ENCODE data around the gene TMEM38B. TPM values are rescaled to one million over a fixed set of nuclear protein-coding genes. Genes with fewer than 3 reads are reported as not detected.

Gene TMEM38B, protein sequence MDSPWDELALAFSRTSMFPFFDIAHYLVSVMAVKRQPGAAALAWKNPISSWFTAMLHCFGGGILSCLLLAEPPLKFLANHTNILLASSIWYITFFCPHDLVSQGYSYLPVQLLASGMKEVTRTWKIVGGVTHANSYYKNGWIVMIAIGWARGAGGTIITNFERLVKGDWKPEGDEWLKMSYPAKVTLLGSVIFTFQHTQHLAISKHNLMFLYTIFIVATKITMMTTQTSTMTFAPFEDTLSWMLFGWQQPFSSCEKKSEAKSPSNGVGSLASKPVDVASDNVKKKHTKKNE
- 4.1 TPM for total RNA-seq

DNA sequence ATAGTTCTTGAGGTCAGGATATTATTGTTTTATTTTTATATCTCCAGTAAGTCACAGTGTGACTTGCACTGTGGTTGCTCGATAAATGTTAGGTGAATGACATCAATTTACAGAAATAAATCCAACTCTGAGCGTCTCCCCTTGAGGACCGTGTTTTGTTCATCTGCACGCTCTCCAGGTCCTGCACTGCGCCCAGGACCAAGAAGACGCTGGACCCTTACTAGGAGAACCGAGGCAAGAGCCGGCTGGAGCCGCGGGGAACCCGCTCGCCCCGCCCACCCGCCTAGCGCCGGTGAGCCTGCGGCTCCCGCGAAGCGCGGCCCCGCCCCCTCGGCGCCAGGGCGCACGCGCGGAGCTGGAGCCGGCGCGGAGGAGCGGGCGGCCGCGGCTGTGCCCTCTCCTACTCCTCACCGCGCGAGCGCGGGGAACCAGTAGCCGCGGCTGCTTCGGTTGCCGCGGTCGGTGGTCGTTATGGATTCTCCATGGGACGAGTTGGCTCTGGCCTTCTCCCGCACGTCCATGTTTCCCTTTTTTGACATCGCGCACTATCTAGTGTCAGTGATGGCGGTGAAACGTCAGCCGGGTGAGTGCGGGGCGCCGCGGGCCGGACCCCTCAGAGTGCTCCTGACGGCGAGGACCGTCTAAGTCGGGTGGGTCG lies at the start of gene TMEM38B:
Gene TMEM38B (plus strand): TSS at position 352 of the 658 bp plus-strand sequence. CDS start 120 bp downstream, at position 472.
- ATAC-seq, result peak; percentile 96

DNA sequence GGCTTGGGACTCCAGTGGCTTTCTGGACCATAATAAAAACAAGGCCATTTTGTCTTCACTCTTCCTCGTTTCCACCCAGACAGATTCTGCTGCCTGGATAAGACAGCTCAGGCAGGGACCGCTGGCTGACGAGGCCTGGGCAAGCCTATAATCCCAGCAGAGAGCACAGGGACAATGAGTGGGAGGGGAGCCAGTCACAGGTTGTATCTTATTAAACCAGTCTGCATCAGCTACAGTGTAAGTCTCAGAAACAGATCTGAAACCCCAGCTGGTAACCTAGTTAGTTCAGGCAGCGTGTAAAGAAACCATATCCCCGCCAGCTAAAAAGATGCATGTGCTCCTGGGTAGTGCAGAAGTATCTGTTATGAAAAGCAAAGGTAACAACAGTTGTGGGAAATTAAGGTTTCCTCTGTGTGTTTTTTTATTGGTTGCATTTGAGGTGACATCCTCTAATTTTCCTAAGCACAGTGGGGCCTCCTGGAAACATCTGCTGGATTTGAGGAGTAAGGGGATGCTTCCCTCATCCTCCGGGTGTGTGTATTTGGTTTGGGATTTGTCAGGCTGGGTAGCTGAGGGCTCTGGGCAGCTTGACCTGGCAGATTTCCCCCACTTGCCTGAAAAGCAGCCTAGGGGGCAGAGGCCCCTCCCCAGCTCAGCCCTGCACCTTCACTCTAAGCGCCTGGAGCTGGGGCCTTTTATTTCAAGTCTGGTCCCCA lies 47.3 kb upstream of the TMEM38B start:
- no peak for ATAC-seq

DNA sequence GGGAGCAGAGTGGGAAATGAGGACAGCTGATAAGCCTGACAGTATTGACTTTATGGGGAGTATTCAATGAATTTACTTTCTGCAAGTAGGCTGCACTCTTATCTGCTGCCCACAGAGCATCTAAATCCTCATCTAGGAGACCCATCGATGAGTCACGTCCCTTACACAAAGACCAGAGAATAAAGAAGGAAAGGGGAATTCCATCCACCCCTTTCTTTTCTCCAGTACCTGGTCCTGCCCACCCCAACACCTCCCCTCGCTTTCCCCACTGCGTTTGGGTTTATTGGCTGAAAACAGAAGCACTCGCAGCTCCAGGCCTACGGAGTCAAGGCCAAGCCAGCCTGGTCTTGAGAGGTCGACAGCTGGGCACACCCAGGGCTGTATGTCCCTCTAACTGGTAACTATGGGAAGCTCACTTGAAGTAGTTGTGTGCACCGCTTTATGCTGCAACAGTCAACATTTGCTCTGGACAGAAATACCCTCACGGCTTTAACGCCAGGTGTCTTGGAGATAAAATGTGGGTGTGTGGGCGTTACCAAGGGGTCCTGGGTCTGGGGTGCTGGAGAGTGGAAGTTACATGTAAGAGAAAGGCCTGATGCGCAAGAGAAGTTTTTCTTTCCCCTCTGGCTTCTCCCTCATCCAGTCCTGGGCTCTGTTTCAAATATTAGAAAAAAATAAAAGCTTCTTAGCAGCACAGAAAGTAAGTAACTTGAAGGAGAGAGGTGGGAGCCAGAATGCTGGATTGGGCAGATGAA lies 46.6 kb upstream of the TMEM38B start:
- no peak for ATAC-seq

DNA sequence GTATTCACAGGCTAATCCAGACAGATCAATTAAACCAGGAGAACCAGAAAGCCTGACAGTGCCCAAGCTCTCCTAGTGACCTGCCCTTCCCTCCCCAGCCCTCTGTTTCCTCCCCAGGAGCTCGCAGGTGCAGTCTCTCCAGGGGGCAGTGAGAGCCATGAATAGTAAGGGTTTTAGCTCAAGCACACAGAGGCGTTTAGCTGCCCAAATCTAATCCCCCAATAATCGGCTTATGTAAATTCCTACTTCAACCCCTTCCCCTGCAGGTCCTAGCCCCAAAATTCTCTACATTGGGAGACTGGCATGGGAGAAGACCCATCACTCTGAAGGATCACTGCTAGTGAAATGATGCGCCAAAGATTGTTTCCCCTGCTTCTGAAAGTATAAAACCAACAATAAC lies 42.5 kb upstream of the TMEM38B start:
- no peak for ATAC-seq

DNA sequence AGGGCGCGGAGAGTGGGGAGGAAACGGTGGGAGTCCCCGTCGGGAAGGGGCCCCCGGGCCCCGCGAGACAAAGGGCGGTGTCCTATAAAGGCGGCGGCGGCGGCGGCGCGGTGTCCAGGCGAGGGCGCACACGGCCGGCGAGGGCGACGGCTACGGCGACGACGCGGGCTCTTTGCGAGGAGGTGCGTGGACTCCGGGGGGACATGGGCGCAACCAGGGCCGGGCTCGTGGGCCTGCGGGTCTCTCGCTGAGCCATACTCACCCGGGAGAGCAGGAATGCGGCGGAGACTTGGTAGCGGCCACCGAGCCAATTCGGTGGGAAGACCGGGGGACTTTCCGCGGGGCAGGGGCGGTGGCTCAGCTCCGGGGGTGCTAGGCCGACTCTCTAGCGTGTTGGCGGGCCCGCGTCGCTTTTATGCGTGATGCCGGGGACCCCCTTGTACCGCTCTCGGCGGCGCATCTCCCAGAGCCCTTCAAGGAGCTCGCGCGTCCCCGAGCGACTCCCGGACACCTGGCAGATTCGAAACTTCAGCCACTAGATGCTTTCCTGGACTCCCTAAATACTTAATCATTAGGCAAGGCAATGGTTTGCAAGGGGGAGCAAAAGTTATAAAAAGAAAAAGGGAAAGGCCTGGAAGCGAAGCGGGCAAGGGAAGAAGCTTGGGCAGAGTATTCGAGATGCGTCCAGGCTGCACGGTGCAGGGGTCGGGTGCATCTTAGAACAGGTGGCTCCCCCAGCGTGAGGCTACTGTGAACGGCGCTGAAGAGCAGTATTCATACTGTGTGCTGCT lies 38.0 kb upstream of the TMEM38B start:
- peak; percentile 57 for ATAC-seq

DNA sequence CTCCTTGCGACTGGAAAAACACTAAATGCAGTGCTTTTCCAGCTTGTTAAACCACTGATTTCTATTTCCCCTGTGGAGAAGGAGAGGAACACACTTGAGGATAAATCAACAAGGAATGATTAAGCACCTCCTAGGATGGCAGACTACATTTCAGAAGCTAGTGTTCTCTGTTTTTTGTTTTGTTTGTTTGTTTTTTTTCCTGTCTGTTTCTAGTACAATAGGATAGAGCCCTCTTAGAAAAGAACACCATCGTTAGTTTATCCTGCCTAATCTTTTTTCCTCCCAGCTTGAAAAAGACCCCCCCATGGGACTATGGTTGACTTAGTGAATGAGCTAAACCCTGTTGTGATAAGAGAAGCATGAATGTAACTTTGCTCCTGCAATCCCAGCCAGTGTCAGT lies 36.0 kb upstream of the TMEM38B start:
- ATAC-seq, result no peak

DNA sequence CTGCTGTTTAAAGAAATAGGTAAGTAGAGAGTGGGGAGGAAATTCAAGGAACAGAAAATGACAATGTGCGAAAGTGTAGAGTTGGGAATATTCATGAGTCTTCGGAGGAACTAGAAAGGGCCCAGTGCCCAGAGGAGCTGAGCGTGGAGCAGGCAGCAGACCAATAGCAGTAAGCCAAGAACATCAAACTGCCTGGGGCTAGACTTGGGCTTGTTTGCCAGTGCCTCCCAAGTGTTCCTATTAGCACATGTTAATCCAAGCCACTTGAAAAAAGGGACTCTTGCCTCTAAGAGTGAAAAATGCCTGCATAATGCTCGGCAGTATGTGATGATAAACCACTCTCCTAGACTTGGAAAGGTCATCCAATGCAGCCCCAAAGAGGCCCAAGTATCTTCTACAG lies 33.3 kb upstream of the TMEM38B start:
- no peak for ATAC-seq

DNA sequence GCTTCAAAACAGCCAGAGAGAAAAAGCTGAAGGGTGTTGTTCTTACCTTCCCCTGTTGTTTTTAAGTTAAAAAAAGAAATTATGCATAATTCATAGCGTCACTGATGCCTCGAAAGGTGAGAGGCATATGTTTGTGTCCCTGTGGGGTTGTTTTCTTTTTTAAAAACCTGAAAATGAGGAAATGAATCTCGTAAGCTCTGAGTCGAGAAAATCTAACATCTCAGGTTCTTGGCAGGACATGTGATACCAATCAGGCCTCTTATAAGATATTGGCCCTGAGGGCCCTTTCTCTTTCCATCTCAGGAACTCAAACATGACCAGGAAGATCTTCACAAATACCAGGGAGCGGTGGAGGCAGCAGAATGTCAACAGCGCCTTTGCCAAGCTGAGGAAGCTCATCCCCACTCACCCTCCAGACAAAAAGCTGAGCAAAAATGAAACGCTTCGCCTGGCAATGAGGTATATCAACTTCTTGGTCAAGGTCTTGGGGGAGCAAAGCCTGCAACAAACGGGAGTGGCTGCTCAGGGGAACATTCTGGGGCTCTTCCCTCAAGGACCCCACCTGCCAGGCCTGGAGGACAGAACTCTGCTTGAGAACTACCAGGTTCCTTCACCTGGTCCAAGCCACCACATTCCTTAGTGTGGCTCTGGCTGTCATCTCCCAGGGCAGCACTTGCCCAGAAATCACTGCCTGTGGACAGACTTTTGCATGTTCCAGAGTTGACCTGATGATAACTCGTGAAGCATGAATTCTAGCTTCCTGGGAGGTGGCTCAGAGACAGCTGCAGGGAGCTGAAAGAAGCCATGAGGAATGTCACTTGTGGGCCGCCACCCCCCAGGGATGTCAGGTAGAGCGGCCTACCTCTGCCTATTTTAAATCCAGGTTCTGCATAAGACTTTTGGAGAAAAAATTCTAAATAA lies 31.9 kb upstream of the TMEM38B start, which contains the start of gene TAL2:
Gene TAL2 (plus strand): TSS at position 274 of the 921 bp plus-strand sequence. CDS start 40 bp downstream, at position 314.
- ATAC-seq, result no peak

DNA sequence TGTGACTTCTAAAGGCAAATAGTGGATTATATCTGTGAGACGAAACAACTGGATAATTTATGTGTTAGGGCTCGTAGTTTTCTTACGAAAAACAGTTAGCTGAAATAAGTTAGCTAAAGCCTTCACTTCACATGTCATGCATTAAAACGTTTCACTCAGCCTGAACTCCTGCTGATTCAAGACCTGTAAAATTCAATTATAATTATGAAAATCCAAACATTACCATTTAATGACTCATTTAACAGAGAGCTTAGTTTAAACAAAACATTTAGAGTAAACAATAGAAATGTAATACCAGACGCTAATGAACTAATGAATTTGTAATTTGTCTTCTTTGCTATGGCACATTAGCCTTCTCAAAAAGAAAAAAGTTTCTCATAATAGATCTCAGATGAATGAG lies 30.4 kb upstream of the TMEM38B start:
- no peak for ATAC-seq

DNA sequence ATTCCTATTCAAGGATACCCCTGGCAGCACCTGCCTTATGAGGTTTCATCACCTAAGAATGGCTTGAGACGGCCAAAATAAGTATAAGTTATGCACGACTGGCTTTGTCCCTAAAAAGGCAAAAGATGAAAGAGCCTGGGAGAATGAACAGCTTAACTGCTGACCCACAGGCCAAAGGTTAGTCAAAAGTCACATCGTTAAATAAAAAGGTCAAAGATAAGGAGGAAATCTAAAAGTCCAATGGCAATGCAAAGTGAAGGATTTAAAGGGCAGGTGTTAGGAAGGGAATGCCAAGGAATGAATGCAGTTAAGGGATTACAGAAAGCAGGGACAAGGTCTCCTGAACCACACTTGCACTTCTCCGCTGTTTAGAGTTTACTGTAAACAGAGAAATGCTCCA lies 26.5 kb upstream of the TMEM38B start:
- no peak for ATAC-seq

DNA sequence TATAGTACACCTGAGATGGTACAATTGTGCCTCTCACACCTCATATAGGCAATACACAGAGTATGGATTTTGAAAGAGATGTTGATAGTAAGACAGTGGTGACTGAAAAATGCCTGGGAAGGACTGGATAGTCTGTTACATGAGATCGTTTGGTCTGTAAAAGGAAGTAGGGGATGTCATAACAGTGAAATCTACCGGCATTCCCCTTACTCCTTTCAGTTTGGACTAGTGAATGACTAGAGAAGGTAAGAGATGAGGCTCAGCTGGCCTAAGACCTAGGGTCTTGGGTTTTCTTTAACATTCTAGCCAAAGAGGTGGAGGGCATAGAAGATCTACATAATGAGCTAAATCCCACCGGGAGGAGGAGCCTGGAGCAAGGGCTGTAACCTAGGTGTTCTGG lies 24.0 kb upstream of the TMEM38B start:
- no peak for ATAC-seq

DNA sequence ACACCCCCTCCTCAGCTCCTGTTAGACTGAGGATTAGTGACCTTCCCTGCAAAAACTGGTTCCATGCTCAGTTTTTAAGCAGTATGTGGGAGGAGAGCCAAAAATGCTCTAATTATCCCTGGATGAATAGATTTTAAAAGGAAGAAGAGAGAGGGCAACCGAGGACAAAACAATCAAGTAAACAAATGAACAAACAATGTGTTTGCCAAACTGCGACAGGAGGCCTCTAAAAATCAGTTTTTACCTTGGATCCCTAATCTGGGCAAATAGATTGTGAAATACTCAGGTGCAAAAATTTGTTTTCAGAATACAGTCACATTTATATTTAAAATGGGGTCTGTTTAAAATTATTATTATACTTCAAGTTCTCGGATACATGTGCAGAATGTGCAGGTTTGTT lies 23.6 kb upstream of the TMEM38B start:
- ATAC-seq, result no peak

DNA sequence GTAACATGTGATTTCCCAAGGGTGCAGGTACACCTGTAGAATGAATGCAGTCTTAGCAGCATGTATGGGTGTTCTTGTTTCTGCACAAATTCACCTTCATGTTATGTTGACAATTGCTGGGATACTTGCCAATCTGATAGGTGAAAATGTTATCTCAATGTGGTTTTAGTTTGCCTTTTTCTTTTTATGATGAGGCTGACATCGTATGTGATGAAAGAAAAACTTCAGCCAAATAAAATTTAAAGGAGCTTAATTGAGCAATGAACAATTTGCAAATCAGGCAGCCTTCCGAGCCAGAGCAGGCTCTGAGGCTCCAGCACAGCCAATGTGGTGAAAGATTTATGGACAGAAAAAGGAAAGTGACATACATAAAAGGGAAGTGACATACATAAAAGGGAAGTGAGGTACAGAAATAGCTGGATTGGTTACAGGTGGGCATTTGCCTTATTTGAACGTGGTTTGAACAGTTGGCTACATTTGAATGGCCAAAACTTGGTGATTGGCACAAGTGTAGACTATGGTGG lies 21.6 kb upstream of the TMEM38B start:
- no peak for ATAC-seq

DNA sequence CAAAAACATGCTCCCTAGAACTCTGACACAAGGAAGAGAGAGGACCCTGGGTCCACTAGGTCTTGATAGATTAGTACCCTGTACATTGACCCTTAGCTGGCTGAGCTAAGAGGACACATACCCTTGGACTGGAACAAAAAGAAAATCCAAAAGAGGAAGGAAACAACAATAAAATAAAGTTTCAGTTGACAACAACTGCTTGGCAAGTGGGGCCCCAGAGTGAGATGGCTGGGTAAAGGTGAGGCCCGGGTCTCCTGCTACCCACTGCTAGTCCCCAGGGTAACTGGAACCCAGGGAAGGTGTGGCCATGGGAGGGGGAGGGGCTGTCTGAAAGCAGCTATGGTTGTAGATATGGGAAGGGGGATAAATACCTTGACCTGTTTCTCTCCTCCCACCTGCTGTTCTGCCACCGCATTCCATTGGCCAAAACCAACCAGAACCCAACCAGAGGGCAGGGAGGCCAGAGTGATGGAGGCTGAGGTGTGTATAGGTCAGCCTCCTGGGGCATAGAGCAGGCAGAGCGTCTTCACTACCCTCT lies 20.4 kb upstream of the TMEM38B start:
- no peak for ATAC-seq

DNA sequence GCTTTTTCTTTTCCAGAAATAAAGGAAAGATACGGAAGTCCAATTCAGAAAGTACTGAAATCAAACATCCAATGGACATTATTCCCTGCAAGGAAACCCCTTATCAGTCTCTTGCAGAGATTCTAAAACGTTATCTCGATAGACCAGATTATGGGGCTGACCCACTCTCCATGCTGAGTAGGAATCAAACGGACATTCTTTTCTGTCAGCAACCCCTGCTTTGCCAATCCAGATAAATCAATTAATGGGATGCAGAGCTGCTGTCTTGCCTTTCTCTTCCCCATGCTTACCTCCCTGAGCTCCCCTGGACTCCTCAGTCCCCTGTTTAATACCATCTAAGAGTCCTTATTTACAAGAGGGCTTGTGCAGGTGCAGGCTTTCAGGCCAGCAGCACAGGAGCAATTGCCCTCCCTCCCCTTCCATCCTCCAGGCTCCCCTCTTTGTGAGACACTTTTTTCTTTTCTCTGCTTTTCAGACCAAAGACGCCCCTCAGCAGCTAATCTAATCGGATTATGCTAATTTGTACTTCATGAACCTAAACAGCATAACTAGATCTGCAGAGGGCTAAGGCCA lies 17.9 kb upstream of the TMEM38B start:
- no peak for ATAC-seq

DNA sequence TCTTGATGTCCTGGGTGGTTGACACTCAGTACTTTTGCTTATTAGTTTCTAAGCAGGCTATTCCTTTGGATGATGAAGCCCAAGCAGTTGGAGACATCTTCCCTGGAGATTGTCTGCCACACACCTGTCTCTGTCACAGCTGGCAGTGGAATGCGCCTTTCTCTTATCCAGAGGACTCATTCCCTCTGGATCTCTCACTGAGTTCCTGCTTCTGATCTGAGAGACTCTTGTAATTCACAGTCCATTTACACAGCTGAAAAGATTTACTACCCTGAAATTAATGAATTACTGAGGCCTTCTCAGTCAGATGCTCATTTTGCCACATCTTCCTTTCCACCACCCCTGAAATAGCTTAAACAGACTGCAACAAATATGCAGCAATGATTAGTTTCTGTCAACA lies 16.2 kb upstream of the TMEM38B start:
- ATAC-seq, result no peak

DNA sequence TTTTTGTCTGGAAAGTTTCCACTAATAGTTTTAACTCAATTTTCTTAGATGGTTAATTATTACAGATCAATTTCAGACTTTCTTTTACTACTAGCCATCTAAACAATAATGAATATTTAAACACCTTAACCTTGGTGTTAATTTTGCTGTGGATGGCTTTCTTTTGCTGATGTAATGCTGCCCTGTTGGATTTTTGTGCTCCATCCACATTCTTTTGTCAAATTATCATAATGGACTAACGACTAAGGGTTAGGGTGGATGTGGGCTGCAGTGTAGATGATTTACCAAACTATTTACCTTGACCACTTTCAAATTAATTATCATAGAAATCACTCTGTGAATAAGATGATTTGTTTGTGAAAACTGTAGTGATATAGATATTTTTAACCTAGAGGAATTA lies 15.6 kb upstream of the TMEM38B start:
- no peak for ATAC-seq

DNA sequence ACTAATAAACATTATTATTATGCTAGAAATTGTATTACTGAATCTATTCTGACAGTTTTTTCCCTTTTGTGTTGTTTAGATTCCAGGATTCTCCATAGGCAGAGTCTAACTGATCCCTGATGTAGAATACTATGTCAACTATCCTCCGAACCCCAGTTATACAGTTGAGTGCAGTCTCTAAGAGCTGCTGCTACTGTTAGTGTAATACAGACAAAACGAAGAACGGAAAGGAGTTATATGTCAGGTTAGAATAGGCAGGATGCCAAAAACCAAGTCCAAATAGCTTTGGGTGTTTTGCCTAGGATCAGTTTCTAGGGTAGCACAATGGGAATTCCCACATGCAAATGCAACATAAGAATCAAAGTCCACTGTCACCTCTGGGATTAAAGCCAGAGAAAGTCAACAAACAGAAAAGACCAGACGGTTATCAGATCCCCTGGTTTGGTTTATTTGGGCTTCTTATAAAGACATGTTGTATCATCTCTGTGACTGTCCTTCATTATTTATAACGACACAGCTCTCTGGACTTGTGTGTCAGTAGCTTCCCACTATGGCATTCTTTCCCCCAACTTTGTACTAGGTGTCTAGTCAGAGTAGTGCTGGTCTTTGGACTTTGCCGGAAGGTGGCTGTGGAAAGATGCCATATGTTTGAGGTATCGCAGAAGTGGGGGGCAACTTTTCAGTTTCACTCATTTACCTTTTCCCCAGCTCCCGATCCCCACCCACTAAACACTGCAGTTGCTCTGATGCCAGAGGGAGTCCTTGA lies 14.9 kb upstream of the TMEM38B start:
- ATAC-seq, result no peak

DNA sequence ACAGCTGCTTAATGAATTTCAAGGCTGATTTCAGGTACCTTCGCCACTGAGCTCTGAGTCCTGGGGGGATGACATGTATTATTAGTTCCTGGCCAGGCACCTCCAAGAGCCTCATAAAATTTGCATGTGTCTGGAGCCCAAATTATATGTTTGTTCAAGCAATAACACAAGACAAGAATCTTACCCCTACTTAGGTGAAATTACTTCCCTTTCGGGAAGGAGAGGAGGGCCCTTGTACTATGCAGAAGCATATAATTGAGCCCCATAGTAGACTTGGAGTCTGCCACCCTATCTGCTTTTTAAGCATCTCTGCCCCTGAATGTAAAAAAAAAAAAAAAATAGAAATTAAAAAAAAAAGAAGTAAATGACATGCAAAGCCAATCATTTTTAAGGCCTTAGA lies 13.0 kb upstream of the TMEM38B start:
- no peak for ATAC-seq
